Endometrium (tissue), 2 donors: ENCODE data around the gene SLC8A1.

Experiments
- FAIRE-seq: peaks from 2 replicates; lab custom pipeline; 2012; peaks lifted over from hg19 to GRCh38; lab: Jason Lieb, UNC
- donor health status: control.
- donor health status: control.

The SLC8A1 gene

DNA sequence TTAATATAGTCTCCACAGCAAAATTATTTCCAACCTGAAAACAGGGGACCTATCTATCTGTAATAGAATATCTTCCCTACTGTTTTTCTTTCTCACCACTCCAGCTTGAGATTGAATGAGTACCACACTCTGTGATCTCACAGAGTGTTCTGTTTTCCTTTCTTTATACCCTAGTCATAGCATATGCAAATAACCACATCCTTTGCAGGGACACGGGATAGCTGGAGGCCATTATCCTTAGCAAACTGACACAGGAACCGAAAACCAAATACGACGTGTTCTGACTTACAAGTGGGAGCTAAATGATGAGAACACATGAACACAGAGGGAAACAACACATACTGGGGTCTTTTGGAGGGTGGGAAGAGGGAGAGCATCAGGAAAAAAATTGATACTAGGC is 224.7 kb downstream of the SLC8A1 start:
- no peak for FAIRE-seq

DNA sequence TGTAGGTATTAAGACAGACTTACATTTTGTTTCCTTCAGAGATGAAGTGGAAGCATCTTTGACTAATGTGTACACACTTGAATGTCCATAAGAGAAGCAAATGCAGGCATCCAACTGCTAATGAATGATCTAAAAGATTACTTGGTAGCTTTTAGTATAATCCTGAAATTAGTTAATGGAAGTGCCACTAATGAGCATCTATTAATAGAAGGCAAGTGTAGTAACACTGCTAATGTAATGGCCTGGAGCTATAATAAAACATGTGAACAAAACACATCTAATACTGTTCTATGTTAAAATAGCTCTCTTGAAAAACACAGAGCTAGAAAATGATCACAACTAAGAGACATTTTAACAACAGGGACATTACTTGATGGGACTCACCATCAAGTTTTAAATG is 225.3 kb downstream of the SLC8A1 start:
- FAIRE-seq, result no peak

DNA sequence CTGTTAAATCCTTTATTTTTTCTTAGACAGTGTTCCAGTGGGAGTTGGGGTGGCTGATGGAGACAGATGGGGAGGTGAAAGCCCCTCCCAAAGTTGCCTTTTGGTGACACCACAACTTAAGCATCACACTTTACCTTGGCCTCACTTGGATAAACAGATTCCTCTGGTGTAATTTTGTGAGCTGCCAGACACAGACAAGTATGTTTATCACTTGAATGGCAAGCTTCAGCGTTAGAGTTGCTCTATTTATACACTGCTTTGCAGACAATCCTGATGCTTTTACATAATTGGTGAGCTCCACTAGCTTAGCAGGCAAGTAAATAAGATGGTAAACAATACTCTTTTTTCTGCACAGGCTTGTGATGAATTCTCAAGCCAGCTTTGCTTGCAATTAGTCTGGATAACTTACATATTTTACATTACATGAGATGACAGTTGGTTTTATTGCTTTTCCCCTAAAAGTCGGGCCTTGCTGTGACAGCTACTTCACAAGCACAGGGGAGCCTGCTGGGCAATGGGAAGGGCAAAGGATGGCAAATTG is 226.2 kb downstream of the SLC8A1 start:
- FAIRE-seq, result no peak

DNA sequence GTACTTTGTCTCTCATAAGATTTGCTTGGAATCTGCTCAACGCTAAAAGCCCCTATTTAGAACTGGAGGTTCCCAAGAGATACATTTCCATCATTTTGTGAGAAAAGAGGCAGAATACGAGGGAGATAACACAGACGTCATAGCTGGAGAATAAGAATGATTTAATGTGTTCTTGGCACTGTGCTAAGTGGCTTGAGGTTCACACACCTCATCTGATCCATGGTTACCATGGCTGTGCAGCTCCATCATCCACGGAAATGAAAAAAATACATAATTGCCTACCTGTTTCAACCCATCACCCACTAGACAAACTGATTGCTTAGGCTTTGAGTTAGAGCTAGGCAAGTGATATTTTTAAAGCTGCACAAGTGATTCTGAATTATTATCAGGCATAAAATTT is 227.6 kb downstream of the SLC8A1 start:
- FAIRE-seq, result no peak

DNA sequence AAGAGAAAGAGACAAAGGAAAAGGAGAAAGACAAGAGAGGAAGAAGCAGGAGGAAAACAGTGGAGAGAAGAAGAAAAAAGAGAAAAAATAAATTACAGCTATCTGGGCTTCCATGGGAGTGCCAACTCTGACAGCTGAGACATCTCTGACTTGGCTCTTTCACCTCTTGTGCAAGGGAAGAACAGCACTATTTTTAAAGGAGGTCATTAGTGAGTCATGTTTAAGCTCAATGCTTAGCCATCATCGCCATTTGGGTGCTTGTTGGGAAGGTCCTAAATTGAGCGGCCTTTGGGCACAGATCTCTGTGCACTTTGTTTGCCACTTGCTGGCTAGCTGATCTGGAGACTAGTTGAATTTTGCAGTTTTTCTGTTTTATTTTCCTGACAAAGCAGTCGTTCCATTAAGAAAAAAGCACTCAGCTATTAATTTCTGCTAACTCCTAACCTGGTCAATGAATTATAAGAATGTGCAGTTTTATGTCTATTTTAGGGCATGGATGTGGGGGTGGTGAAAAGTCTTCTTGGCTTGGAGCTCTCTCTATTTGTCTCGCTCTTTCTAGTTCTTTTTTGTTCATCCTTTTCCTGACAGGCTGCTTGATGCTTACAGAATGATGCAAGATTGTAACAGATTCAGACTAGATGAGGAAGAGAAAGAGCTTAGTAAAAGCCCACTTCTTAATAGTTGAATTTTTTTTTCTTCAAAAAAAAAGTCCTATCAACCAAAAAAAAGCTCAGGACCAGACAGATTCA is 231.5 kb downstream of the SLC8A1 start:
- no peak for FAIRE-seq

DNA sequence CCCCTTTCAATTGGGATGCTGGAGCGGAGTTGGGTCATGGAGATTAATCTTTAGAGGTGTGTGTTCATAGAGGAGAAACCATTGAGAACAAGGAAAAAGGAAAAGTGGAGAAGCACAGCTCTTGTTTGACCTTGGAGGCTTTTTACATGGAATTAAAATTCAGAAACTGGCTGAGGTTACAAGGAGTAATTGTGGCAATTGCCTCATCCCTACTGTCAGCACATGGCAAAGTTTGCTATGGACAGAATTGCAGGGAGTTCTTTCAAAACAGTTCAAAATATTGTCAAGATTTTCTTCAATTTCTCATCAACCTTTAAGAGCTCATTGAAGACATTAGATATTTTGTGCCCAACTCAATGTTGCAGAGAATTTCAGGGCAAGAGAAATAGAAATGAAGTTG is 232.7 kb downstream of the SLC8A1 start:
- no peak for FAIRE-seq

DNA sequence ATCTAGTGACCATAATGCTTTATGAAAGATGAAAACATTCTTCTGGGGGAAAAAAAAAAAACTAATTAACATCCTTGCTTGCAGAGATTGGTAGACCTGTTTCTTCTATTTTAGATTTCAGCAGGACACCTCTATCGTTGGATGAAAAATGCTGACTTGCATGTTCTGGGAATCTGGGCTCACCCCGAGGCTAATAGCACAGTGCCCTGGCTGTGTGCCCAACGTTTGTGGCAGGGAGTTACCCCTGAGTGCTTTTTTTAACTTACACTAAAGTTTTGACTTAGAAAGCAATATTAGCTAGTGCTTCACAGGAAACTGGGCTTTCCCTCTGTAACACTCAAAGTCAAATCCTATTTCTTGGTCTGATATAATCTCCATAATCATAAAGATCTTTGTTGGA is 233.2 kb downstream of the SLC8A1 start:
- no peak for FAIRE-seq

DNA sequence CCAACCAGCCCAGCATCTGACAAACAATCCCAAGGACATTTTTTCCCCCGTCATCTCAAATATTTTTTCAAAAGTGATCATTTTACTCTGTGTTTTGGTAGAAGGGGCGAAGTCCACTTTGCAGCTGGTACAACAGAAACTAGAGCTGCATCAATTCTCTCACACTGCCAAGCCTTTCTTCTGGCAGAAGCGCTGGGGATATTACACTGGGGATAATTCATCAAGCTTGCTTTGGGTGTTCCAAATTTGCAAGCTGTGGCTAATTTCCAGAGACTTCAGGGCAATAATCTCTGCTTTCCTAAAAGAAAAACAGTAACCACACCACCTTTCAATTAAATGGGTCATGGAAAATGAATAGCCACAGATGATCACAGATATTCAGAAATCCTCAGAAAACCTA is 238.3 kb downstream of the SLC8A1 start:
- FAIRE-seq, result no peak

DNA sequence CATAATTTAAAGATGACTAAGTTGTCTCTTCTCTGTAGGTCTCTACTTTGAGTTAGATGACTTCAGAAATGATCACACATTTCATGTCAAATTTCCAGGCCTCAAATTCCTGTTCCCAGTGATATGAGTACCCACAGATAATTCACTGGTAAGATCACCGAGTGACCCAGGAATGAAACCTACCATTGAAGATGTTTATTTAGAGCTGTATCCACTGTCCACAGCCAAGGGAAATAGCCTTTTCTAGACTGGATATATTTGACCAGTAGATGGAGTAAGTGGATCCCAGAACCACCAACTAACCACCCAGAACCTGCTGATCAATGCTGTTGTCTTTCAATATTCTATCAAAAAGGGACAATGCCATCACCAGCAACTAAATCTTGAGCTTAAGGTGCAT is 238.8 kb downstream of the SLC8A1 start:
- FAIRE-seq, result no peak

DNA sequence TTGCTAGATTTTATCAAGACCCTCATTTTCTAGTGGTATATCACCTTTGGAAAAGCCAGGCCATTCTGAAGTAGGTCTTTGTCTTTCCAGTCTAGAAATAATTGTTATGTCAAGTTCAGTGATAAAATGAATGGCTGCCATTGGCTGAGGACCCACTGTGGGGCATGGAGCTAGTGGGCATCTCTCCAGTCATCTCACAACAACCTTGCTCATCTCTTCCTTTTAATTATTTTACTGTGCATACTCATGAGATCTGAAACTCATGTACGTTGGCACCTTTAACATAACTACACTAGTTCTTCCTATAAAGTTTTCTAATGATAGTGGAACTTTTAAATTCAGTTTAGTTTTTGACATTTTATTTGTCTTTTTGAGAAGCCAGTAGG is 240.9 kb downstream of the SLC8A1 start:
- FAIRE-seq, result no peak

DNA sequence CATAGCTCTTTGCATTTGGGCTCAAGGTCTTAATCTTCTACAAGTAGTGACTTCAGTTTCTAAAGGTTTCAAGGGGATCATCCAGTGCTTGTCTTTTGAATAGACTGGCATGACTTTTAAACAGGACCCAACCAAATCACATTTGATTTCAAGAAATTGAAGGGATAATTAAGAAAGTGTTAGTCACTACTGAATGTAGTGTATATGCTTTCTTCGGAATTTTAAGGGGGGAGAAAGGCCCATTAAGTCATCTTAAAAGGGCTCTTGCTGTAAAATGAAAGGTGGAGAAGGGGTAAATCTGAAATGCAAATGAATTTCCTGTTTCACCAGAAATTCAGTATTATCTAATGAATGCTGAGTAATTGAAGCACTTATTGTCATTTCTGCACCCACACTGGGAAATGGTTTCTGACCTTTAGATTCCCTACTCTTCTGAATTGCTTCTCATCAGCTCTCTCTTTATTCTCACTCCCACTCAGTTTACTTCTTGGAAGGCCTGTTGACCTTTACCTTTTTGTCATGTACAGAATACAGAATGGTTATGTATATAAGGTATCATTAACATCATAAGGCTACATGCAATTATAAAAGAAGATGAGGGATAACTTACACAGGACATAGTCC is 241.4 kb downstream of the SLC8A1 start:
- no peak for FAIRE-seq

DNA sequence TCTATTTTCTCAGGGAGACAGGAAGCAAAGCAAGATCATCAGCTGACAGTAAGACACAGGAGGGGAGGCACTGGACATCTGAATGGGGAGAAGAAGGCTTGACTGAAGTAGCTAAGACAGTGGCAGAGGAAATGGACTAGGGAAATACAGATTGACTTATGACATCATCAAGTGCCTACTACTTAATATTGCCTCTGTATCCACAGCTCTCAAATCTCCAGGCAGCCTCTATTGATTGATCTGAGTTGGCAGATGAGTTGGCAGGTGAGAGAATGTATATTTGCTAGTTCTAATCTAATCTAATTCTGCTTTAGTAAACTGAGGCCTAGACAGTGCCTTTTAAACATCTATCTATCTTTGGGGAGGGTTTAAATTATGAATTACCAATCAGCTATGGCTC is 242.1 kb downstream of the SLC8A1 start:
- no peak for FAIRE-seq

DNA sequence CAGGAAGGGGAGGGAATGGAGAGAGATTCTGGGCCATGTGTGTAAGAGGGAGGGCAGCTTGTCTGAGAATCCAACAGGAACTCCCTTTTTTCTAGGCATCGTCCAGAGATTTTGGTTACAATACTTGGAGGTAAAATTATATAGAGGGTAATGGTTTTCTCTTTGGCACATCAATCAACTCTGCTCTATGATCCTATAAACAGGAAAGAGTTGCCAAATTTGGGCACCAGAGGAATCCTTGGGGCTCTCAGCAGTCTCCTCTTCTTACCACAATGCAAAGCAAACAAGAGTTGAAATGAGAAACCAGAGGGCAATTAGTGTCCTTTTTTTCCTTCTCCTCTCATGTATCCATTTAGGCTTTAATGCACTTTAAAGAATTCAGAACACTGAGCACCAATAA is 243.4 kb downstream of the SLC8A1 start:
- FAIRE-seq, result no peak

DNA sequence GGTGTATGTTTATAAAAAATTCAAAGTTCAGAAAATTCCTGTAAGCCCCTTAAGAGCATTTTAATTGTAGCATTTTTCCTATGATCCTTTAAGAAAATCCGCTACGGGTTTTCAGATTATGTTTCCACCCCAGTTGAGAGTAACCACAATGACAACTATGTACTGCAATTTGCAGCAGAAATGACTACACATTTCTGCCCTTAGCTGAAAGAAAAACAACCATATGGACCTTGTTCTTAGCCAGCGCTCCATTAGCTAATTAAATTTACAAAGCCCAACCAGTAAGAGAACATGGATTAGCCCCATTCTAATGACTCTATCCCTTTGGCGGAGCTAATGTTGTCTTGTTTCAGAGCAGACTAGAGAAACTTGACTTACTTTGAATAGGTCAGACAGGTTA is 247.6 kb downstream of the SLC8A1 start:
- no peak for FAIRE-seq

DNA sequence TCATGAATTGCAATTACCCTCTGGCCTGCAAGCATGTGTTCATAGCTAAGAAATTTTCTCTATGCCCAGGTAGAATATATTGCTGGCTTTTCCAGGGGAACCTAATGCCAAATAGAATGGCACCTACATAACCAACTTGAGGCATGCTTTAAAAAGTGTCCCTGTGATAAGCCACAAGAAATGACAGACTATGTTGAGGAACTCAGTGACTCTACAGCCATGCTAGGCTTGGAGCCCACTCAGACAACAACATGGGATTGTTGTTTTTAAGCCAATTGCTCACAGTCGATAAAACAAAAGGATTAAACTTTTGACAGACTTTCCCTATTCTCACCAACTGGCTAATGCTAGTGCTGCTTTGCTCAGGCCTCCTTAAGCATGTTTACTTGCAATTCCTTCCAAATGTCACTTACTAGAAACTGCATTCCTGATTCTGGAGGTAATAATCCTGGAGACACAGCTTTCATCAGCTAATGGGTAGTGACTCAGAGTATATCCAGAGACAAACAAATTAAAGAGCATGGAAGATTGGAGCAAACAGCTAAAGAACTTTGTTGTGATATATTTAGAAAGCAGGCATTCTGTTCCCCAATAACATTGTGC is 249.0 kb downstream of the SLC8A1 start:
- FAIRE-seq, result no peak

DNA sequence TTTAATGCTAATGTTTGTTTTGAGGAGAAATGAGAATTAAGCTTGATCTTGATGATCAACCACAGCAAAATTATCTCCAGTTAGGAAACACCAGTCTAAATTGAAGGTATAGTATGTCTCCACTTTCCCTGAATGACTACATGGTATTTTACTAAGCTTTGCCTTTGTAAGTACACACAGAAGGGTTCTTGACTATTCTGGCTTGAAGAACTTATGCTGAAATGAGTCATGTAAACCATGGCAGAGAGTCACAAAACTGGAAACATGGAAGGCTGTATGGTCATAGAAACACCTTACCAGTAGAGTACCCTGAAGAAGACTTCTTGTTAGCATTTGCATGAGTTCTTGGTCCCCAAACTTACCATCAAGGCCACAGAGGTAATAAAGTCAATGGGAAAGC is 250.5 kb downstream of the SLC8A1 start:
- no peak for FAIRE-seq

DNA sequence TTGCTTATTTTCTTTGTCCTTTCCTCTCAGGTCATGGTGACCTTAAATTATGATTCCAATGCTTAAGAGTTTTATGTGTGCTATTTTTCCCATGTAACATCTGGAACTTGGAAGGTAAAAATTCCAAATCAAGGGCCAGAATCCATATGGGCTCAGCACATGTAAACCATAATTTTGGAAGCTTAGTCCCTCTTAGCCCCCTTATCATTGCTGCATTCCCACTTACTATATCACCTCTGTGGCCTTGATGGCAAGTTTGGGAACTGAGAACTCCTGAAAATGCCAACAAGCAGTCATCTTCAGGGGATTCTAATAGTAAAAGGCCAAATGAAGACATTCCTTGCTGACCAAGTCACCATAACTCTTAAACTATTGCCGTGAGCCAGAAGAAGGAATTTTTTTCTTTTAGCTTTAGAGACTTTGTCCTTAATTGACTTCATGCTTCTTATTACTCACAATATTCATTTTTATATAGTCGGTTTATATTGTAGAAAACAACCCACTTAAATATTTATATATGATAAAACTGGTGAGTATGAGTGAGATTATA is 251.4 kb downstream of the SLC8A1 start:
- peak; percentile 85 for FAIRE-seq

DNA sequence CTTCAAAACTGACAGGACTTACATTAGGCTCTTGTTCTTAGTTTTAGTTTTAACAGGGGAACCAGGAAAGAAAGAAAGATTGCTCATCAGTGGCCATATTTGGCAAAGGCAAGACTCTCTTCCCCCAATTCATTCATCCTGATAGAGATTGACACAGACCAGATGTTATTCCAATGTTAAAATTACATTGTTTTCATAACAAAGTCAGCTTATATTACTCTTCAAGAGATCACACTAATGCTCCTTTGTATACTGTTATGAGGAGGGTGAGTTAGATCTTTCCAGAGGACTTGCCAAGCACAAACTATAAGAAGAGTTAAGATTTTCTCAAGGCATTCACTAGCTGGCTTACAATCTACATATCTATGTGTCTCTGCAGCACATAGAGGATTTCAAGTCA is 252.1 kb downstream of the SLC8A1 start:
- peak; percentile 91 for FAIRE-seq

DNA sequence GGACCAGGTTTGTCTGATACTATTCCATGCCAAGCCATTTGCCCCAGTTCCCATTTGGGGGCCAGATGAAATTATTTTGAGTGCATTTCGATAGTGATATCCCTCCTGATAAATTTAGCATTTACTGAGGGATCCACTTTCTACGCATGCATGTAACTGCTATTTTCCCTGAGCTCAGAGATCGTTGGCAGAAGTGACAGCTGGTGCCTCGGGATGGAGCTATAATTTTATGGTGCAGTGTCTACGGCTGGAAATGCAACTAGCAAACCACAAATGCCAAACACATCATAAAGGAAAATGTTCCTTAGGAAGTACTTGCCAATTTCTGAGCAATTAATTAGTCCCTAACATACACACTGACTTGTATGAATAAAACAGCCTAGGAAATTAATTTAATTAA is 254.8 kb downstream of the SLC8A1 start:
- no peak for FAIRE-seq

DNA sequence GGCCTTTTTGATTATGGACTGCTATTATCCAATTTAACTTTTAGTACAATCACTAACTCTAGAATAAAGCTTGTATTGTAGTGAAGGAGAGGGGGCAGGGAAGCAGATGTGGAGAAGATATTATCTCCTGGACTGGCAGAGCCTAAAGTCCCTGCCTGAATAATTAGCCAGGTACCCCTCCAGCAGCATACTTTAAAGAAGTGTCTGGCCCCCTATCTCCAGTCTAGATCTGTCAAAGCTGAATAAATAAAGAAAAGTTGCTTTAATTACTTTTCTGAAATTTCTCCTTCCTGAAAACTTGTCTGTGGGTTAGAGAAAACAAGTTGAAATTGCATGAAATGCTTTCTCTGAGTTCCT is 258.2 kb downstream of the SLC8A1 start:
- FAIRE-seq, result no peak

DNA sequence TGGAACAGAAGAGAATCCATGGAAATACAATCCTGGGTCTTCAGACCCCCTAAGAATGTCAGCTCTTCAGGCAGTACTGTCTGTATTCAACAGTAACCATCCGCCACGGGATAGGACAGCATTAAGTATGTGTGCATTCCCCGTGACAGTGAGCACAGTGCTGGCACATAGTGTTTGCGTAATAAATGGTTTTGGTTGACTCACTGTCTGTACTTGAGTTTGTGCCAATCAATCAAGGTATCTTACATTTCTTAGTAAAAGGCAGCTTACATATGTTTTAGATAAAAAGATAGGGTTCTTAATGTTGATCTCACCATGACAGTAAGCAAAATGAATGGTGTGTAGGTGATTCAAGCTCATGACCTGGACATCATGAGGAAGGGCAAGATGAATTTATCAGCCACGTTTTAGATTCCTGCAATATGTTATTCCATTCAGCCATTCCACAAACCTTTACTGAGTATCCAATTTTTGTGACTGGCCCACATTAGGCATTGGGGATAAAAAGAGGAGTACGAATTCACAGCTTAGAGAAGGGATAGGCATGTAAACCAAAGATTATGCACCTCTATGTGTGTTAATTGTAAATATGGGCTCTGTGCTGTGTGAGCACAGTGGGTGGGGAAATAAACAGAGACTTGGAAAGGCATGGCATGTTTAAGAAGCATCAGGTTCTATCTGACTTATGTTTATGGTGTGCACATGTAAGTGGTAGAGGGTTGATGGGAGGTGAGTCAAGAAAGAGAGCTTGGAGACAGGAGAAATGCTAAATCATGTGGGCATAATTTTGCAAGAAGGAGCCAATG is 258.8 kb downstream of the SLC8A1 start:
- no peak for FAIRE-seq

DNA sequence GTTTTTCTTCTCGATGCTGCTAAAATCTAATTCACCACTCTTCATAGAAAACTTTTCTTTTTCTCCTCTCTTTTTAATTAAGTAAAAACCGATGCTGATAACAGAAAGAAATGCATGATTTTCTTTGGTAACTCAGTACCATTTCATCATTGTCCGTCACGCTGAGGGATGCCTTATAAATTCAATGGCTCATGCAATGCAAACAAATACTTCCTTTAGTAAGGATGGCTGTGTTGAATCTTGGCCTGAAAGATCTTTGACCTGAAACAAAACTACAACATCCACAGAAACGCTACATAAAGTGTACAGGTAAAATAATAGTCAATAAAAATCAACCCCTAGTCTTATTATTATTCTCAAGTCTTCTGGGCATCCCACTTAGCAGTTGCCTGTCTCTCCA is 261.4 kb downstream of the SLC8A1 start:
- no peak for FAIRE-seq

DNA sequence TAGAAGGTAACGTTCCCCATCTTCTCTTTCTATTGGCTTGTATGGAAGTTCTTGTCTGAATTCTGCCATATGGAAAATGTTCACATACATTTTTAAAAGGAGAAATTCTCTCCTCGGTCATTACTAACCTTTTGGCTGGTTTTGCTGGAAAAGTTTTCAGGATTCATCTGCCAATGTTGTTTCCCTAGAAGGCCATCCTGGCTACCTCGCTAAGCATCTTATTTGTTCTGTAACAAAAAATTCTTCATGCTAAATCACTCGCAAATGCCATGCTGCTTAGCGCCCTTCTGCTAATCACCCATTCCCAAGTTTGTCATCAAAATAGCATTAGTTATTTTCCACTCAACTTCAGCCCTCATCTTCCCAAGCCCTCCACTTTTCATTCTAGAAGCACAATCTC is 262.0 kb downstream of the SLC8A1 start:
- FAIRE-seq, result no peak
